Common myeloid progenitor, CD34-positive (primary cell): ENCODE measurements around the gene WDR7.

ENCODE experiments used
- CTCF ChIA-PET: fragments of 350-600 bp; sonication (Branson Sonifier 250); formaldehyde crosslinking; loops from one replicate; lab custom pipeline; 2021; ENCODE audit warnings: antibody characterized with exemption; lab: Charles Lee
- POLR2A ChIA-PET: fragments of 350-600 bp; sonication (Branson Sonifier 250); formaldehyde crosslinking; loops from one replicate; lab custom pipeline; 2021; ENCODE audit warnings: antibody characterized with exemption; lab: Charles Lee
- DNase-seq, 3 donors: peaks; one replicate each; pipeline versions ENCODE4 v3.0.0 to v3.0.0-alpha.2; 2013
- H3K27ac ChIP-seq, 2 experiments: 1 replicate in 1 of 2; 2 replicates in 1 of 2; pipeline ENCODE4 v1.7.0; 2013; ENCODE audit warnings: inconsistent platforms in 2 of 2, low read length in 2 of 2, mild to moderate bottlenecking in 2 of 2, low read depth in 1 of 2, moderate library complexity in 1 of 2; ENCODE audit not compliant: severe bottlenecking in 2 of 2, insufficient read depth in 1 of 2, poor library complexity in 1 of 2
- H3K27me3 ChIP-seq, 5 experiments: replicated peaks in 2 of 5; 1 replicate in 3 of 5; 2 replicates in 2 of 5; pipeline versions ENCODE4 v1.6.1 to v1.7.0; 2013; ENCODE audit warnings: low read length in 4 of 5, mild to moderate bottlenecking in 2 of 5, moderate library complexity in 2 of 5, inconsistent platforms in 1 of 5; ENCODE audit not compliant: insufficient read depth in 5 of 5, control insufficient read depth in 4 of 5
- H3K36me3 ChIP-seq, 4 experiments: 1 replicate in 2 of 4; 2 replicates in 2 of 4; pipeline versions ENCODE4 v1.6.1 to v1.7.0; 2013; ENCODE audit warnings: low read length in 3 of 4, control low read depth in 1 of 4, mild to moderate bottlenecking in 1 of 4; ENCODE audit not compliant: control insufficient read depth in 4 of 4, insufficient read depth in 4 of 4
- H3K4me1 ChIP-seq, 4 experiments: 1 replicate in 3 of 4; 2 replicates in 1 of 4; pipeline versions ENCODE4 v1.6.1 to v1.7.1; 2013; ENCODE audit warnings: low read length in 3 of 4, mild to moderate bottlenecking in 3 of 4, control low read depth in 1 of 4, inconsistent platforms in 1 of 4, moderate library complexity in 1 of 4; ENCODE audit not compliant: control insufficient read depth in 4 of 4, insufficient read depth in 4 of 4; ENCODE audit errors: control extremely low read depth in 1 of 4
- H3K4me3 ChIP-seq, 7 experiments: 1 replicate in 4 of 7; 2 replicates in 3 of 7; pipeline versions ENCODE4 v1.5.1 to v1.7.0; 2013; ENCODE audit warnings: mild to moderate bottlenecking in 7 of 7, low read length in 6 of 7, moderate library complexity in 6 of 7, inconsistent platforms in 2 of 7, low read depth in 2 of 7, control low read depth in 1 of 7; ENCODE audit not compliant: insufficient read depth in 4 of 7, control insufficient read depth in 1 of 7; ENCODE audit errors: extremely low read depth in 1 of 7
- H3K9me3 ChIP-seq, 5 experiments: 1 replicate in 4 of 5; 2 replicates in 1 of 5; pipeline versions ENCODE4 v1.6.1 to v1.7.1; 2013; ENCODE audit warnings: low read length in 4 of 5, mild to moderate bottlenecking in 2 of 5, inconsistent platforms in 1 of 5, low read depth in 1 of 5, moderate library complexity in 1 of 5; ENCODE audit not compliant: control insufficient read depth in 4 of 5, insufficient read depth in 2 of 5; ENCODE audit errors: control extremely low read depth in 1 of 5
- WGBS: methylation state at CpG from one replicate; pipeline ENCODE4 v1.1.5; 2013; ENCODE audit not compliant: insufficient coverage; 5-methylcytosine and 5-hydroxymethylcytosine counted together

Gene WDR7

GRCh38 chr18:56934131-56934530, 283.0 kb downstream of the WDR7 start:
- no peaks in the 10 kb centered on the region for H3K9me3 ChIP-seq
- H3K36me3 ChIP-seq = peaks cover 0 to 6% (median 2%) of the 10 kb centered on the region in 4 experiments
- DNase-seq = no peak
- no peak overlapping the region for H3K27ac ChIP-seq
- WGBS = 86% methylated on average over 1 of the region's 3 CpGs
- H3K4me3 ChIP-seq = no peak overlapping the region
- ChIA-PET POLR2A (no interaction called here), CTCF (no interaction called here)
- H3K27me3 ChIP-seq = no peaks in the 10 kb centered on the region
- H3K4me1 ChIP-seq = no peaks in the 10 kb centered on the region

- ChIA-PET POLR2A (no interaction called here), CTCF (no interaction called here)
- Histone ChIP-seq H3K27me3 (no peaks in the 10 kb centered on the region), H3K27ac (no peak overlapping the region), H3K36me3 (peaks cover 0 to 6% (median 2%) of the 10 kb centered on the region in 4 experiments), H3K9me3 (no peaks in the 10 kb centered on the region), H3K4me3 (no peak overlapping the region), H3K4me1 (no peaks in the 10 kb centered on the region)
- DNase-seq = no peak
- WGBS = no CpG with 5 or more reads among the region's 3 CpGs
These were observed 283.7 kb downstream of the WDR7 start for GRCh38 chr18:56934906-56935305.

GRCh38 chr18:56935434-56936040, 284.4 kb downstream of the WDR7 start:
- 94% methylated on average over 8 of the region's 10 CpGs for WGBS
- ChIA-PET CTCF (no interaction called here), POLR2A (no interaction called here)
- no peaks in the 10 kb centered on the region for H3K27me3 ChIP-seq
- H3K4me3 ChIP-seq = no peak overlapping the region
- H3K4me1 ChIP-seq = no peaks in the 10 kb centered on the region
- H3K36me3 ChIP-seq = peaks cover 0 to 5% (median 2%) of the 10 kb centered on the region in 4 experiments
- DNase-seq = no peak
- no peaks in the 10 kb centered on the region for H3K9me3 ChIP-seq
- no peak overlapping the region for H3K27ac ChIP-seq

GRCh38 chr18:56936457-56936856, 285.3 kb downstream of the WDR7 start:
- no peaks in the 10 kb centered on the region for H3K9me3 ChIP-seq
- WGBS = no CpG with 5 or more reads among the region's 1 CpG
- peaks cover 0 to 5% (median 2%) of the 10 kb centered on the region in 4 experiments for H3K36me3 ChIP-seq
- DNase-seq = no peak
- H3K27ac ChIP-seq = no peak overlapping the region
- H3K27me3 ChIP-seq = no peaks in the 10 kb centered on the region
- CTCF ChIA-PET = no interaction called here
- no peak overlapping the region for H3K4me3 ChIP-seq
- H3K4me1 ChIP-seq = no peaks in the 10 kb centered on the region
- POLR2A ChIA-PET = no interaction called here

- H3K4me1 ChIP-seq = no peaks in the 10 kb centered on the region
- DNase-seq = no peak
- 80% methylated on average over 1 of the region's 3 CpGs for WGBS
- H3K27me3 ChIP-seq = no peaks in the 10 kb centered on the region
- H3K4me3 ChIP-seq = no peak overlapping the region
- H3K27ac ChIP-seq = no peak overlapping the region
- peaks cover 0 to 5% (median 2%) of the 10 kb centered on the region in 4 experiments for H3K36me3 ChIP-seq
- CTCF ChIA-PET = no interaction called here
- H3K9me3 ChIP-seq = no peaks in the 10 kb centered on the region
- POLR2A ChIA-PET = no interaction called here
These were observed 286.8 kb downstream of the WDR7 start for GRCh38 chr18:56937874-56938430.

- no peak for DNase-seq
- 100% methylated on average over 1 of the region's 4 CpGs for WGBS
- H3K27ac ChIP-seq = no peak overlapping the region
These were observed 294.3 kb downstream of the WDR7 start for GRCh38 chr18:56945171-56946083.

GRCh38 chr18:56947236-56947635, 296.1 kb downstream of the WDR7 start:
- 100% methylated on average over 4 of the region's 6 CpGs for WGBS
- CTCF ChIA-PET = interaction anchor here (1.5 kb wide), 1 partner anchor 20 kb away, joined by 3 read pairs; no protein-coding TSS in a partner anchor
- no peak overlapping the region for H3K4me3 ChIP-seq
- no peaks in the 10 kb centered on the region for H3K36me3 ChIP-seq
- H3K4me1 ChIP-seq = no peaks in the 10 kb centered on the region
- no peaks in the 10 kb centered on the region for H3K27me3 ChIP-seq
- DNase-seq = no peak
- POLR2A ChIA-PET = no interaction called here
- no peak overlapping the region for H3K27ac ChIP-seq
- no peaks in the 10 kb centered on the region for H3K9me3 ChIP-seq

More at GRCh38 chr18:56945171-56946083, 294.3 kb downstream of the WDR7 start:
- Histone ChIP-seq H3K27me3 (no peaks in the 10 kb centered on the region), H3K4me1 (no peaks in the 10 kb centered on the region), H3K9me3 (no peaks in the 10 kb centered on the region), H3K36me3 (peaks cover 0 to 3% (median 0%) of the 10 kb centered on the region in 4 experiments), H3K4me3 (no peak overlapping the region)
- ChIA-PET CTCF (interaction anchor here (1.1 kb wide), 1 partner anchor 77 kb away, joined by 3 read pairs; no protein-coding TSS in a partner anchor), POLR2A (no interaction called here)
